ENCODE data around the gene MRPL41. TPM values are rescaled to one million over a fixed set of nuclear protein-coding genes. Genes with fewer than 3 reads are reported as not detected.
A peak's percentile ranks its signal among the peaks of the same experiment; 100 is the strongest.

Gene MRPL41
- total and polyA plus RNA-seq, 2 donors (not counting 1 experiment from before 2014, with no cell fraction given), result 10.9 to 53.2 TPM

DNA sequence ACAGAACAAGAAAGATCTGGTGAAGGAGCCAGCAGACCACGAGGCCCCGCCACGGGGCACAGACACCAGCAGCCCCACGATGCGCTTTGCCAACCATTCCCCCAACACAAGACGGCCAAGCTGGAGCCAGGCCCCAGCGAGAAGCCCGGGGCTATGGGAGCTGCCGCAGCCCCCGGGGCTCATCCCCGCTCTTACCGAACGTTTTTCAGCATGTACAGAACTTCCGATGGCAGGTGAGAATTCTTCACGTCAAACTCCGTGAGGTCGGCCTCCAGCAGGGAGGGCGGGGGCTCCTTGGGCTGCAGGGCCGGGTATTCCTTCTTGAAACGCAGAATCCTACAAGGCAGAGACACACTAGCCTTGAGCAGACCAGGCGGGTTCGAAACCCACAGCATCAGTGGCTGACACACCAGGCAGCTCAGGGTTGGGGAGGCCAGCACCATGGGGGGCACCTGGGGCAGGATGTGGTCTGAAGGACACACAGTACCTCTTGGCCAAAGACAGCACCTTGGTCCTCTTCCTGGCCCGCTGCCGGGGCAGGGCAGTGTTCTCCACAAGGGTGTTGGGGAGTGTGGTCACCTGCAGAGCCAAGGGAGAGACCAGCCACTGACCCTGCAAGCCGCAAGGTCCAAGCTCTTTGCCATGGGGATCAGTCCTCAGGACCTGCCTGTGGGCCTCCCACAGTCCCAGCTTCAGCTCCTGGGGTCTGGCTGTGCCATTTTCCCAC lies 8.3 kb upstream of the MRPL41 start:
- Histone ChIP-seq H3K4me2 (ENCODE audit: extremely low read depth, insufficient read depth, low read length) (no peak overlapping the region), H3K79me2 (ENCODE audit: control insufficient read depth, insufficient read depth, low read length) (no peaks in the 10 kb centered on the region), H3K9ac (ENCODE audit: insufficient read depth, low read length) (no peak overlapping the region), H4K20me1 (ENCODE audit: control insufficient read depth, extremely low read depth, insufficient read depth, low read length) (no peaks in the 10 kb centered on the region), H3K4me3 (replicated peaks in 1 of 4; ENCODE audit: control extremely low read depth in 1 of 4, insufficient read depth in 1 of 4, low read depth in 3 of 4, low read length in 4 of 4) (no peak overlapping the region), H3K27me3 (ENCODE audit: control insufficient read depth, insufficient read depth, low read length) (no peaks in the 10 kb centered on the region), H3K9me3 (ENCODE audit: control insufficient read depth, insufficient read depth, low read depth, low read length) (no peaks in the 10 kb centered on the region), H3K27ac (ENCODE audit: insufficient read depth, low read length) (no peak overlapping the region), H3K4me1 (ENCODE audit: control insufficient read depth, extremely low read depth, insufficient read depth, low read length) (no peaks in the 10 kb centered on the region), H2AFZ (ENCODE audit: low read length) (no peak overlapping the region), H3K36me3 (ENCODE audit: control insufficient read depth, insufficient read depth, low read length) (no peaks in the 10 kb centered on the region)
- TF ChIP-seq, protein P1, sequence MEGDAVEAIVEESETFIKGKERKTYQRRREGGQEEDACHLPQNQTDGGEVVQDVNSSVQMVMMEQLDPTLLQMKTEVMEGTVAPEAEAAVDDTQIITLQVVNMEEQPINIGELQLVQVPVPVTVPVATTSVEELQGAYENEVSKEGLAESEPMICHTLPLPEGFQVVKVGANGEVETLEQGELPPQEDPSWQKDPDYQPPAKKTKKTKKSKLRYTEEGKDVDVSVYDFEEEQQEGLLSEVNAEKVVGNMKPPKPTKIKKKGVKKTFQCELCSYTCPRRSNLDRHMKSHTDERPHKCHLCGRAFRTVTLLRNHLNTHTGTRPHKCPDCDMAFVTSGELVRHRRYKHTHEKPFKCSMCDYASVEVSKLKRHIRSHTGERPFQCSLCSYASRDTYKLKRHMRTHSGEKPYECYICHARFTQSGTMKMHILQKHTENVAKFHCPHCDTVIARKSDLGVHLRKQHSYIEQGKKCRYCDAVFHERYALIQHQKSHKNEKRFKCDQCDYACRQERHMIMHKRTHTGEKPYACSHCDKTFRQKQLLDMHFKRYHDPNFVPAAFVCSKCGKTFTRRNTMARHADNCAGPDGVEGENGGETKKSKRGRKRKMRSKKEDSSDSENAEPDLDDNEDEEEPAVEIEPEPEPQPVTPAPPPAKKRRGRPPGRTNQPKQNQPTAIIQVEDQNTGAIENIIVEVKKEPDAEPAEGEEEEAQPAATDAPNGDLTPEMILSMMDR (conservative IDR thresholded peaks at IDR 0.05 in 1 of 2, IDR thresholded peaks at IDR 0.05 in 1 of 2; ENCODE audit: low read depth in 1 of 2, low read length in 2 of 2), result no peak
- no peak for TF ChIP-seq EZH2 (IDR thresholded peaks at IDR 0.05; ENCODE audit: low read length, missing control alignments)
- DNase-seq (ENCODE audit: low read depth in 2 of 2), result no peak

DNA sequence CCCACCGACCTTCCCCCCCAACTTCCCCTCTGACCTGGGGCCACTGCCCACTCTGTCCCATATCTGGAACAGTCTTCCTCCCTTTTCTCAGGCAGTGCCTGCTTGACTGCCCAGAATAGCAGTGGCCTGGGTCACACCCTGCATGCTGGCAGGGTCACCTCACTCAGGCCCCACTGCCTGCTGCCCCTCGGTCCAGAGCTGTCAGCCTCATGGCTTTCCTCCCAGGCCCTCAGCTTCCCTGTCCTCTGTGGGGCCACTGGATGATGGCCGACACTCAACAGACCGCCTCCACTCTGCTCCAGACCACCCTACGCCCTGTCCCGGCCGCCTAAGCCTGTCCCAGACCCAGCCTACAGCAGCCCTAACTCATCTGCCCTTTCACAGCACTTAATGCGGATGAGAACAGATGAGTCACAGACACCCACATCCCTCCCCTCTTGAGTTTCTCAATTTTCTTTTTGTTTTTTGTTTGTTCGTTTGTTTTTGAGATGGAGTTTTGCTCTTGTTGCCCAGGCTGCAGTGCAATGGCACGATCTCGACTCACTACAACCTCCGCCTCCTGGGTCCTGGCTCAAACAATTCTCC lies 7.4 kb upstream of the MRPL41 start:
- H2AFZ ChIP-seq (ENCODE audit: low read length), result no peak overlapping the region
- H3K9me3 ChIP-seq (ENCODE audit: control insufficient read depth, insufficient read depth, low read depth, low read length), result no peaks in the 10 kb centered on the region
- no peaks in the 10 kb centered on the region for H3K79me2 ChIP-seq (ENCODE audit: control insufficient read depth, insufficient read depth, low read length)
- no peaks in the 10 kb centered on the region for H3K36me3 ChIP-seq (ENCODE audit: control insufficient read depth, insufficient read depth, low read length)
- H3K27ac ChIP-seq (ENCODE audit: insufficient read depth, low read length), result no peak overlapping the region
- H3K9ac ChIP-seq (ENCODE audit: insufficient read depth, low read length), result no peak overlapping the region
- DNase-seq (ENCODE audit: low read depth in 2 of 2), result peak; percentile 37 to 38
- H3K27me3 ChIP-seq (ENCODE audit: control insufficient read depth, insufficient read depth, low read length), result no peaks in the 10 kb centered on the region
- no peaks in the 10 kb centered on the region for H3K4me1 ChIP-seq (ENCODE audit: control insufficient read depth, extremely low read depth, insufficient read depth, low read length)
- TF ChIP-seq EZH2 (IDR thresholded peaks at IDR 0.05; ENCODE audit: low read length, missing control alignments), result no peak
- TF ChIP-seq, protein P1 (conservative IDR thresholded peaks at IDR 0.05 in 1 of 2, IDR thresholded peaks at IDR 0.05 in 1 of 2; ENCODE audit: low read depth in 1 of 2, low read length in 2 of 2), result no peak
- H3K4me2 ChIP-seq (ENCODE audit: extremely low read depth, insufficient read depth, low read length), result no peak overlapping the region
- H4K20me1 ChIP-seq (ENCODE audit: control insufficient read depth, extremely low read depth, insufficient read depth, low read length), result no peaks in the 10 kb centered on the region
- H3K4me3 ChIP-seq (replicated peaks in 1 of 4; ENCODE audit: control extremely low read depth in 1 of 4, insufficient read depth in 1 of 4, low read depth in 3 of 4, low read length in 4 of 4), result no peak overlapping the region

DNA sequence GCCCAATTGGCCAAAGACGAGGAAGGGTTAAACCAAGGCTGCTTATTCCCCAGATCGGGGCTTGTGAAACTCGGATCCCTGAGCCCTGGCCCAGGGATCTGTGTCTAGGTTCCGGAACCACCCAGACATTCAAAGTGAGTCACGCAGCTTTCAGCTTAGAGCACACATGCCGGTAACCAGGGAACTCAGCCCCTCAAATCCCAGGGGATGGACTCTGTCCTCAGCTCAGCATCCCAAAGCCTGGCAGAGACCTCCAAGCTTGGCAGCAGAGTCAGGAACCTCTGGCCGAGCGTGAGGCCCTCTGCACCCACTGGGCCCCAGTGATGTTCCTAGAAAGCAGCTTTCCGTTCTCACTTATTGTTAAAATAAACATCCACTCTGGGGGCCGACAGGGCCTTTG lies 6.6 kb upstream of the MRPL41 start:
- no peaks in the 10 kb centered on the region for H4K20me1 ChIP-seq (ENCODE audit: control insufficient read depth, extremely low read depth, insufficient read depth, low read length)
- DNase-seq (ENCODE audit: low read depth in 2 of 2), result peak; percentile 14 to 32
- no peaks in the 10 kb centered on the region for H3K79me2 ChIP-seq (ENCODE audit: control insufficient read depth, insufficient read depth, low read length)
- no peak overlapping the region for H3K27ac ChIP-seq (ENCODE audit: insufficient read depth, low read length)
- peaks cover 1% of the 10 kb centered on the region for H3K4me1 ChIP-seq (ENCODE audit: control insufficient read depth, extremely low read depth, insufficient read depth, low read length)
- H3K9ac ChIP-seq (ENCODE audit: insufficient read depth, low read length), result no peak overlapping the region
- no peaks in the 10 kb centered on the region for H3K27me3 ChIP-seq (ENCODE audit: control insufficient read depth, insufficient read depth, low read length)
- H2AFZ ChIP-seq (ENCODE audit: low read length), result no peak overlapping the region
- H3K4me3 ChIP-seq (replicated peaks in 1 of 4; ENCODE audit: control extremely low read depth in 1 of 4, insufficient read depth in 1 of 4, low read depth in 3 of 4, low read length in 4 of 4), result no peak overlapping the region
- no peaks in the 10 kb centered on the region for H3K36me3 ChIP-seq (ENCODE audit: control insufficient read depth, insufficient read depth, low read length)
- H3K9me3 ChIP-seq (ENCODE audit: control insufficient read depth, insufficient read depth, low read depth, low read length), result no peaks in the 10 kb centered on the region
- no peak for TF ChIP-seq EZH2 (IDR thresholded peaks at IDR 0.05; ENCODE audit: low read length, missing control alignments)
- TF ChIP-seq, protein P1 (conservative IDR thresholded peaks at IDR 0.05 in 1 of 2, IDR thresholded peaks at IDR 0.05 in 1 of 2; ENCODE audit: low read depth in 1 of 2, low read length in 2 of 2), result no peak
- H3K4me2 ChIP-seq (ENCODE audit: extremely low read depth, insufficient read depth, low read length), result no peak overlapping the region

Data from fibroblast of lung (primary cell).